Caco-2 (cell line): Measurements from ENCODE around the gene NTNG2. TPM values are rescaled to one million over a fixed set of nuclear protein-coding genes. Genes with fewer than 3 reads are reported as not detected.

Experiments
- BruUV-seq: library from RNA; stranded (reverse); fragments of 400-500 nt; replicated peaks from 2 replicates; lab custom pipeline; 2021; lab: Mats Ljungman, UMichigan
- CTCF ChIA-PET: fragments of 300-600 bp; sonication (Branson Sonifier 250); formaldehyde crosslinking; loops from one replicate; lab custom pipeline; 2022; ENCODE audit warnings: antibody characterized with exemption; lab: Charles Lee
- POLR2A ChIA-PET: fragments of 300-600 bp; sonication (Branson Sonifier 250); formaldehyde crosslinking; loops from one replicate; lab custom pipeline; 2022; ENCODE audit warnings: antibody characterized with exemption; lab: Charles Lee
- DNase-seq, 2 experiments: peaks; one replicate each; pipeline versions ENCODE4 v3.0.0 to v3.0.0-alpha.2; 2020 to 2022
- H3K27me3 ChIP-seq: replicated peaks from 2 replicates; pipeline ENCODE4 v1.6.0; 2011; ENCODE audit warnings: low read length; ENCODE audit not compliant: control insufficient read depth, insufficient read depth
- H3K36me3 ChIP-seq: 2 replicates; pipeline ENCODE4 v1.5.1; 2011; ENCODE audit warnings: low read length; ENCODE audit not compliant: control insufficient read depth, insufficient read depth
- H3K4me1 ChIP-seq: fragments of 250-450 bp; sonication (Bioruptor Pico); 2 replicates; pipeline ENCODE4 v1.5.1; 2020; ENCODE audit warnings: mild to moderate bottlenecking
- H3K4me3 ChIP-seq: 2 replicates; pipeline ENCODE4 v1.5.1; 2011; ENCODE audit warnings: low read depth, mild to moderate bottlenecking, control low read depth, low read length
- H3K9me3 ChIP-seq: fragments of 250-450 bp; sonication (Bioruptor Pico); 2 replicates; pipeline ENCODE4 v1.5.1; 2020; ENCODE audit warnings: mild to moderate bottlenecking, moderate library complexity
- H3K27ac Mint-ChIP-seq: one replicate; pipeline ENCODE4 v1.8.0; 2022; ENCODE audit warnings: mixed read lengths; ENCODE audit not compliant: unreplicated experiment
- H3K27me3 Mint-ChIP-seq: one replicate; pipeline ENCODE4 v1.8.0; 2022; ENCODE audit warnings: mixed read lengths; ENCODE audit not compliant: insufficient read depth, unreplicated experiment
- H3K36me3 Mint-ChIP-seq: one replicate; pipeline ENCODE4 v1.8.0; 2022; ENCODE audit warnings: mild to moderate bottlenecking, mixed read lengths; ENCODE audit not compliant: insufficient read depth, unreplicated experiment
- H3K4me1 Mint-ChIP-seq: one replicate; pipeline ENCODE4 v1.8.0; 2022; ENCODE audit warnings: low read depth, mixed read lengths; ENCODE audit not compliant: unreplicated experiment
- H3K4me3 Mint-ChIP-seq: one replicate; pipeline ENCODE4 v1.8.0; 2022; ENCODE audit warnings: mild to moderate bottlenecking, moderate library complexity, mixed read lengths; ENCODE audit not compliant: unreplicated experiment
- H3K9me3 Mint-ChIP-seq: one replicate; pipeline ENCODE4 v1.8.0; 2022; ENCODE audit warnings: mixed read lengths; ENCODE audit not compliant: unreplicated experiment
- intact Hi-C: fragments of 100-400 bp; cut with micrococcal nuclease; formaldehyde crosslinking; loops from one replicate; pipeline ENCODE4 v1.10.0; 2022; ENCODE audit not compliant: unreplicated experiment
- total RNA-seq: library from RNA; stranded (reverse); gene quantifications from 2 replicates; pipeline ENCODE4 v1.2.3, GENCODE V29; 2022
- TF ChIP-seq, protein P1 (sequence below), 2 experiments: fragments of 200-600 bp in 1 of 2; IDR thresholded peaks; 1 replicate in 1 of 2; 2 replicates in 1 of 2; pipeline versions ENCODE4 v1.5.1 to v1.8.0; 2011 to 2022; ENCODE audit warnings: antibody characterized with exemption in 1 of 2, control low read depth in 1 of 2, inconsistent platforms in 1 of 2, low read depth in 1 of 2, low read length in 1 of 2, mild to moderate bottlenecking in 1 of 2, moderate library complexity in 1 of 2; ENCODE audit not compliant: insufficient read depth in 1 of 2, severe bottlenecking in 1 of 2, unreplicated experiment in 1 of 2

Gene NTNG2
- total RNA-seq, 1 experiment from 2014 or later = not detected

DNA sequence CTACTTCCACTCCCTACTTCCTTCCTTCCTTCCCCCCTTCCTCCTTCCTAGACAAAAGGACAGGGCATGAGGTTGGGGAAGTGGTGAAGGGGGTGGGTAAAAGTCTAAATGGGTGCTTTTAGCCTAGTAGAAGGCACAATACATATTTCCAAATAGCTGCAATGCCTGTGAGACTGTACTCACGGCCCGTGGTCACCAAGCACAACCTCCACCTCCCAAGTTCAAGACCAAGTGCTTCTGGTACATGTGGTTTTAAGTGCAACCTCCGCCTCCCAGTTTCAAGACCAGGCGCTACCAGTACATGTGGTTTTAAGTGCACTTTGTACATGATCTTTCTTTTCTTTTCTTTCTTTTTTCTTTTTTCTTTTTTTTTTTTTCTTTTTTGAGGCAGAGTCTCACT is 14.5 kb upstream of the NTNG2 start:
- no peaks in the 10 kb centered on the region for H3K4me1 Mint-ChIP-seq
- Histone ChIP-seq H3K36me3 (no peaks in the 10 kb centered on the region), H3K4me3 (no peak overlapping the region), H3K9me3 (no peaks in the 10 kb centered on the region), H3K27me3 (no peaks in the 10 kb centered on the region), H3K4me1 (no peaks in the 10 kb centered on the region)
- CTCF ChIA-PET = no interaction called here
- no peaks in the 10 kb centered on the region for H3K36me3 Mint-ChIP-seq
- H3K9me3 Mint-ChIP-seq = no peaks in the 10 kb centered on the region
- H3K27me3 Mint-ChIP-seq = peaks cover 28% of the 10 kb centered on the region
- no peak overlapping the region for H3K27ac Mint-ChIP-seq
- TF ChIP-seq, protein P1, sequence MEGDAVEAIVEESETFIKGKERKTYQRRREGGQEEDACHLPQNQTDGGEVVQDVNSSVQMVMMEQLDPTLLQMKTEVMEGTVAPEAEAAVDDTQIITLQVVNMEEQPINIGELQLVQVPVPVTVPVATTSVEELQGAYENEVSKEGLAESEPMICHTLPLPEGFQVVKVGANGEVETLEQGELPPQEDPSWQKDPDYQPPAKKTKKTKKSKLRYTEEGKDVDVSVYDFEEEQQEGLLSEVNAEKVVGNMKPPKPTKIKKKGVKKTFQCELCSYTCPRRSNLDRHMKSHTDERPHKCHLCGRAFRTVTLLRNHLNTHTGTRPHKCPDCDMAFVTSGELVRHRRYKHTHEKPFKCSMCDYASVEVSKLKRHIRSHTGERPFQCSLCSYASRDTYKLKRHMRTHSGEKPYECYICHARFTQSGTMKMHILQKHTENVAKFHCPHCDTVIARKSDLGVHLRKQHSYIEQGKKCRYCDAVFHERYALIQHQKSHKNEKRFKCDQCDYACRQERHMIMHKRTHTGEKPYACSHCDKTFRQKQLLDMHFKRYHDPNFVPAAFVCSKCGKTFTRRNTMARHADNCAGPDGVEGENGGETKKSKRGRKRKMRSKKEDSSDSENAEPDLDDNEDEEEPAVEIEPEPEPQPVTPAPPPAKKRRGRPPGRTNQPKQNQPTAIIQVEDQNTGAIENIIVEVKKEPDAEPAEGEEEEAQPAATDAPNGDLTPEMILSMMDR (IDR thresholded peaks at IDR 0.05; ENCODE audit: insufficient read depth in 1 of 2, low read depth in 1 of 2, low read length in 1 of 2, severe bottlenecking in 1 of 2, unreplicated experiment in 1 of 2) = no peak
- DNase-seq = no peak
- no peak overlapping the region for H3K4me3 Mint-ChIP-seq
- no TSS peak for BruUV-seq
- intact Hi-C loops = no loop called here
- POLR2A ChIA-PET = no interaction called here

DNA sequence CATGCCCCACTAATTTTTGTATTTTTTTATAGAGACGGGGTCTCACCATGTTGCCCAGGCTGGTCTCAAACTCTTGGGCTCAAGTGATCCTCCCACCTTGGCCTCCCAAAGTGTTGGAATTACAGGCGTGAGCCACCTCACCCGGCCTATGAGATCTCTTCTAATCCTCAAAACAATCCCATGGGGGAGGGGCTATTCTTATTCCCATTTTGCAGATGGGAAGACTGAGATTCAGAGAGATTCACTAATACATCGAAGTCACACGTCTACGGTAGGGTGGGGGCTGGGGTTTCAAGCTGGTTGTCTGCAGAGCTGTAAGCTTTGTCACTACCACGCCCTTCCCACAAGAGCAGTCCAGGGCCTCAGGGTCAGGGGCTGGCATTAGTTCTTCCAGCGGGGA is 14.0 kb upstream of the NTNG2 start:
- H3K4me1 ChIP-seq = no peaks in the 10 kb centered on the region
- no peaks in the 10 kb centered on the region for H3K36me3 ChIP-seq
- ChIA-PET POLR2A (no interaction called here), CTCF (no interaction called here)
- DNase-seq = no peak
- H3K27me3 Mint-ChIP-seq = peaks cover 23% of the 10 kb centered on the region
- H3K4me3 Mint-ChIP-seq = no peak overlapping the region
- H3K27ac Mint-ChIP-seq = no peak overlapping the region
- H3K4me1 Mint-ChIP-seq = no peaks in the 10 kb centered on the region
- no peaks in the 10 kb centered on the region for H3K9me3 Mint-ChIP-seq
- H3K9me3 ChIP-seq = no peaks in the 10 kb centered on the region
- H3K4me3 ChIP-seq = no peak overlapping the region
- H3K36me3 Mint-ChIP-seq = no peaks in the 10 kb centered on the region
- intact Hi-C loops = no loop called here
- BruUV-seq = no TSS peak
- no peaks in the 10 kb centered on the region for H3K27me3 ChIP-seq
- TF ChIP-seq, protein P1 (IDR thresholded peaks at IDR 0.05; ENCODE audit: insufficient read depth in 1 of 2, low read depth in 1 of 2, low read length in 1 of 2, severe bottlenecking in 1 of 2, unreplicated experiment in 1 of 2) = no peak

GRCh38 chr9:132150256-132150655 is 11.6 kb upstream of the NTNG2 start:
- DNase-seq = no peak
- Mint-ChIP-seq H3K27me3 (peaks cover 35% of the 10 kb centered on the region), H3K4me1 (no peaks in the 10 kb centered on the region), H3K4me3 (no peak overlapping the region), H3K9me3 (no peaks in the 10 kb centered on the region), H3K36me3 (no peaks in the 10 kb centered on the region), H3K27ac (no peak overlapping the region)
- Histone ChIP-seq H3K27me3 (peaks cover 1% of the 10 kb centered on the region), H3K9me3 (no peaks in the 10 kb centered on the region), H3K4me1 (no peaks in the 10 kb centered on the region), H3K36me3 (no peaks in the 10 kb centered on the region), H3K4me3 (no peak overlapping the region)
- intact Hi-C loops = no loop called here
- ChIA-PET CTCF (no interaction called here), POLR2A (no interaction called here)
- TF ChIP-seq, protein P1 (IDR thresholded peaks at IDR 0.05; ENCODE audit: insufficient read depth in 1 of 2, low read depth in 1 of 2, low read length in 1 of 2, severe bottlenecking in 1 of 2, unreplicated experiment in 1 of 2) = no peak
- no TSS peak for BruUV-seq
